HCT116 (cell line): Measurements from ENCODE around the gene ADAM10. TPM values are rescaled to one million over a fixed set of nuclear protein-coding genes. Genes with fewer than 3 reads are reported as not detected.

Experiments used
- ATAC-seq: fragments of 200-7000 bp; cut with Tn5 transposase; 2 replicates; pipeline ENCODE4 v1.9.1; 2020; ENCODE audit warnings: mild to moderate bottlenecking, moderate library complexity
- BruUV-seq: library from RNA; stranded (reverse); fragments of 400-500 nt; replicated peaks from 2 replicates; lab custom pipeline; 2021; lab: Mats Ljungman, UMichigan
- CTCF ChIA-PET: fragments of 300-600 bp; sonication (Branson Sonifier 250); formaldehyde crosslinking; loops from one replicate; lab custom pipeline; 2021; ENCODE audit warnings: antibody characterized with exemption; lab: Charles Lee
- POLR2A ChIA-PET: fragments of 300-600, 350-600 bp; sonication (Branson Sonifier 250); formaldehyde crosslinking; loops from one replicate; lab custom pipeline; 2021; ENCODE audit warnings: antibody characterized with exemption; lab: Charles Lee
- RAD21 ChIA-PET, 2 experiments: fragments of 300-600 bp; sonication (Branson Sonifier 250); formaldehyde crosslinking; loops; one replicate each; lab custom pipeline; 2023; ENCODE audit warnings: low total read pairs in 2 of 2; ENCODE audit not compliant: uncharacterized antibody in 2 of 2, unreplicated experiment in 2 of 2, low non-redundant PET in 1 of 2; lab: Charles Lee
- DNase-seq: peaks from one replicate; pipeline ENCODE4 v3.0.0-alpha.2; 2010; ENCODE audit warnings: low read depth, low spot score
- H2AFZ ChIP-seq: fragments of 200-600 bp; shearing (Covaris generic), sonication (generic); 2 replicates; pipeline ENCODE4 v1.6.1; 2017; ENCODE audit warnings: low read depth, mixed run types, mixed read lengths, antibody characterized with exemption, low read length; ENCODE audit not compliant: poor library complexity, severe bottlenecking
- H3K27ac ChIP-seq: 2 replicates; pipeline ENCODE4 v1.5.1; 2012; ENCODE audit warnings: low read depth, low read length
- H3K27me3 ChIP-seq: fragments of 200-600 bp; sonication (generic); 2 replicates; pipeline ENCODE4 v1.6.1; 2016; ENCODE audit warnings: mixed run types, low read length, mixed read lengths; ENCODE audit not compliant: insufficient read depth
- H3K36me3 ChIP-seq, 2 experiments: fragments of 200-500 bp in 1 of 2; fragments of 200-600 bp in 1 of 2; sonication (Bioruptor generic) in 1 of 2; sonication (generic) in 1 of 2; 2 replicates each; pipeline versions ENCODE4 v1.5.1 to v1.6.1; 2014 to 2016; ENCODE audit warnings: low read length in 2 of 2, inconsistent platforms in 1 of 2, mixed read lengths in 1 of 2, mixed run types in 1 of 2; ENCODE audit not compliant: insufficient read depth in 2 of 2, control insufficient read depth in 1 of 2
- H3K4me1 ChIP-seq, 2 experiments: fragments of 200-600 bp in 1 of 2; sonication (generic) in 1 of 2; 2 replicates each; pipeline versions ENCODE4 v1.5.1 to v1.6.1; 2012 to 2017; ENCODE audit warnings: low read length in 2 of 2, inconsistent platforms in 1 of 2, mild to moderate bottlenecking in 1 of 2, mixed read lengths in 1 of 2, mixed run types in 1 of 2, moderate library complexity in 1 of 2; ENCODE audit not compliant: insufficient read depth in 2 of 2, control insufficient read depth in 1 of 2
- H3K4me2 ChIP-seq: fragments of 200-600 bp; sonication (generic); 2 replicates; pipeline ENCODE4 v1.6.1; 2017; ENCODE audit warnings: mixed run types, low read length, mixed read lengths
- H3K4me3 ChIP-seq, 2 experiments: fragments of 200-600 bp in 1 of 2; sonication (generic) in 1 of 2; replicated peaks in 1 of 2; 2 replicates each; pipeline ENCODE4 v1.5.1; 2011 to 2016; ENCODE audit warnings: low read length in 2 of 2, control low read depth in 1 of 2, low read depth in 1 of 2, mild to moderate bottlenecking in 1 of 2, mixed read lengths in 1 of 2, mixed run types in 1 of 2
- H3K79me2 ChIP-seq: fragments of 200-600 bp; sonication (generic); 2 replicates; pipeline ENCODE4 v1.6.1; 2017; ENCODE audit warnings: mild to moderate bottlenecking, mixed run types, low read length, moderate library complexity, mixed read lengths; ENCODE audit not compliant: insufficient read depth
- H3K9ac ChIP-seq: fragments of 200-600 bp; sonication (generic); 2 replicates; pipeline ENCODE4 v1.6.1; 2016; ENCODE audit warnings: low read length, mixed read lengths
- H3K9me2 ChIP-seq: fragments of 200-600 bp; sonication (generic), shearing (Covaris generic); 2 replicates; pipeline ENCODE4 v1.6.1; 2017; ENCODE audit warnings: mixed run types, mild to moderate bottlenecking, moderate library complexity; ENCODE audit not compliant: insufficient read depth
- H3K9me3 ChIP-seq, 2 experiments: fragments of 200-500 bp in 1 of 2; fragments of 200-600 bp in 1 of 2; sonication (Bioruptor generic) in 1 of 2; sonication (generic) in 1 of 2; 2 replicates each; pipeline ENCODE4 v1.6.1; 2014 to 2017; ENCODE audit warnings: low read length in 2 of 2, mixed read lengths in 2 of 2, inconsistent platforms in 1 of 2, low read depth in 1 of 2, mild to moderate bottlenecking in 1 of 2, mixed run types in 1 of 2, moderate library complexity in 1 of 2; ENCODE audit not compliant: control insufficient read depth in 1 of 2, insufficient read depth in 1 of 2
- H4K20me1 ChIP-seq: fragments of 200-600 bp; sonication (generic), shearing (Covaris generic); 2 replicates; pipeline ENCODE4 v1.6.1; 2017; ENCODE audit warnings: mixed run types, mild to moderate bottlenecking, moderate library complexity; ENCODE audit not compliant: insufficient read depth
- CBX3 ChIP-seq: IDR thresholded peaks from 2 replicates; pipeline ENCODE4 v1.6.1; 2012; ENCODE audit warnings: low read depth
- EGR1 ChIP-seq: IDR thresholded peaks from 2 replicates; pipeline ENCODE4 v1.6.1; 2012; ENCODE audit warnings: low read depth
- EZH2 ChIP-seq: fragments of 200-600 bp; sonication (generic); IDR thresholded peaks from 2 replicates; pipeline ENCODE4 v1.6.1; 2017; ENCODE audit warnings: antibody characterized with exemption, mixed run types
- EZH2phosphoT487 ChIP-seq: fragments of 200-600 bp; IDR thresholded peaks from 2 replicates; pipeline ENCODE4 v1.6.1; 2018; ENCODE audit warnings: antibody characterized with exemption, borderline replicate concordance
- FOSL1 ChIP-seq: IDR thresholded peaks from 2 replicates; pipeline ENCODE4 v1.6.1; 2012; ENCODE audit warnings: low read depth
- JUND ChIP-seq: IDR thresholded peaks from 2 replicates; pipeline ENCODE4 v1.6.1; 2012
- POLR2A ChIP-seq: IDR thresholded peaks from 2 replicates; pipeline ENCODE4 v1.7.0; 2011; ENCODE audit warnings: borderline replicate concordance; ENCODE audit not compliant: insufficient read depth, insufficient read length; ENCODE audit errors: extremely low read depth
- POLR2AphosphoS5 ChIP-seq: IDR thresholded peaks from 2 replicates; pipeline ENCODE4 v1.6.1; 2011; ENCODE audit warnings: mild to moderate bottlenecking, low read depth, low read length, moderate library complexity
- RAD21 ChIP-seq: IDR thresholded peaks from 2 replicates; pipeline ENCODE4 v1.6.1; 2012; ENCODE audit warnings: low read depth, mild to moderate bottlenecking
- SIN3A ChIP-seq: IDR thresholded peaks from 2 replicates; pipeline ENCODE4 v1.6.1; 2012; ENCODE audit warnings: low read depth
- SP1 ChIP-seq: IDR thresholded peaks from 2 replicates; pipeline ENCODE4 v1.6.1; 2012; ENCODE audit warnings: low read depth
- YY1 ChIP-seq: IDR thresholded peaks from 2 replicates; pipeline ENCODE4 v1.6.1; 2011; ENCODE audit warnings: low read length, low read depth, moderate library complexity, mild to moderate bottlenecking; ENCODE audit not compliant: insufficient replicate concordance; ENCODE audit errors: extremely low read depth
- ZFX ChIP-seq: fragments of 450-650 bp; IDR thresholded peaks from 2 replicates; pipeline ENCODE4 v1.6.1; 2017
- ZNF274 ChIP-seq: fragments of 200-500 bp; sonication (Bioruptor generic); IDR thresholded peaks from 2 replicates; pipeline ENCODE4 v1.6.1; 2014; ENCODE audit warnings: mild to moderate bottlenecking, low read depth, low read length, inconsistent platforms
- intact Hi-C: fragments of 100-400 bp; cut with micrococcal nuclease; formaldehyde crosslinking; loops from 2 replicates; pipeline ENCODE4 v1.10.0; 2022
- total RNA-seq: library from RNA; stranded (reverse); gene quantifications from one replicate; pipeline ENCODE4 v1.2.1, GENCODE V29; 2021; ENCODE audit not compliant: unreplicated experiment
- TF ChIP-seq, protein P1 (sequence below): IDR thresholded peaks from 2 replicates; pipeline ENCODE4 v1.6.1; 2012; ENCODE audit warnings: low read depth
- TF ChIP-seq, protein P2 (sequence below), 3 experiments: fragments of 200-600 bp in 1 of 3; sonication (generic) in 1 of 3; IDR thresholded peaks in 2 of 3; conservative IDR thresholded peaks in 1 of 3; 2 replicates each; pipeline ENCODE4 v1.5.1; 2012 to 2017; ENCODE audit warnings: low read depth in 2 of 3, low read length in 2 of 3, antibody characterized with exemption in 1 of 3, borderline replicate concordance in 1 of 3, control low read depth in 1 of 3, mild to moderate bottlenecking in 1 of 3, mixed read lengths in 1 of 3, mixed run types in 1 of 3, moderate library complexity in 1 of 3; ENCODE audit not compliant: insufficient read depth in 1 of 3
- TF ChIP-seq, protein P3 (sequence below): IDR thresholded peaks from 2 replicates; pipeline ENCODE4 v1.6.1; 2011; ENCODE audit warnings: mild to moderate bottlenecking, low read length, moderate library complexity; ENCODE audit not compliant: insufficient replicate concordance; ENCODE audit errors: extremely low read depth
- TF ChIP-seq, protein P4 (sequence below): IDR thresholded peaks from 2 replicates; pipeline ENCODE4 v1.6.1; 2012

ADAM10 gene
- total RNA-seq, 1 experiment from 2014 or later = 158 TPM

DNA sequence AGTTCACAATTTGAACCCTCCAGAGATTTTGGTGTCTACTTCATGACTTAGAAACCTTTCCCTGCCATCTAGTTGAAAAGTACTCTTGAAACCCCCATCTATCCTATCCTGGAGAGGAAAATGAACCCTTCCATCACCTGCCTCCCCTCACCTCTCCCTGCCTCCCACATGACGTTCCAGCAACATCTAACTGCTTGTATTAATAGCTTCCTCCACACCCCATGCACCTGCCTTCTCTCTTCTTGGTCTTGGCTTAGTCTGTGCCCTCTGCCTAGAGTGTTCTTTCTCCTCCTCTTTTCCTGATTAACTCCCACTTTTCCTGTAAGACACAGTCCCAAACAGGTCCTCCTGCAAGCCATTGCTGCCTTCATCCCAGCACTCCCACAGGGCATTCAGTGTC, 210.0 kb downstream of the ADAM10 start:
- no TSS peak for BruUV-seq
- no peak for DNase-seq
- POLR2A ChIA-PET = no interaction called here
- no peaks in the 10 kb centered on the region for H4K20me1 ChIP-seq
- H3K4me1 ChIP-seq = no peaks in the 10 kb centered on the region
- no peaks in the 10 kb centered on the region for H3K36me3 ChIP-seq
- RAD21 ChIA-PET = no interaction called here
- no peak for ATAC-seq
- no peak overlapping the region for H3K4me2 ChIP-seq
- no peak overlapping the region for H3K27ac ChIP-seq
- no peak overlapping the region for H2AFZ ChIP-seq
- no peaks in the 10 kb centered on the region for H3K9me3 ChIP-seq
- no peak for TF ChIP-seq EGR1
- no peak for TF ChIP-seq ZFX
- no peak for TF ChIP-seq SIN3A
- no peak for TF ChIP-seq RAD21
- no peak for TF ChIP-seq JUND
- TF ChIP-seq, protein P1, sequence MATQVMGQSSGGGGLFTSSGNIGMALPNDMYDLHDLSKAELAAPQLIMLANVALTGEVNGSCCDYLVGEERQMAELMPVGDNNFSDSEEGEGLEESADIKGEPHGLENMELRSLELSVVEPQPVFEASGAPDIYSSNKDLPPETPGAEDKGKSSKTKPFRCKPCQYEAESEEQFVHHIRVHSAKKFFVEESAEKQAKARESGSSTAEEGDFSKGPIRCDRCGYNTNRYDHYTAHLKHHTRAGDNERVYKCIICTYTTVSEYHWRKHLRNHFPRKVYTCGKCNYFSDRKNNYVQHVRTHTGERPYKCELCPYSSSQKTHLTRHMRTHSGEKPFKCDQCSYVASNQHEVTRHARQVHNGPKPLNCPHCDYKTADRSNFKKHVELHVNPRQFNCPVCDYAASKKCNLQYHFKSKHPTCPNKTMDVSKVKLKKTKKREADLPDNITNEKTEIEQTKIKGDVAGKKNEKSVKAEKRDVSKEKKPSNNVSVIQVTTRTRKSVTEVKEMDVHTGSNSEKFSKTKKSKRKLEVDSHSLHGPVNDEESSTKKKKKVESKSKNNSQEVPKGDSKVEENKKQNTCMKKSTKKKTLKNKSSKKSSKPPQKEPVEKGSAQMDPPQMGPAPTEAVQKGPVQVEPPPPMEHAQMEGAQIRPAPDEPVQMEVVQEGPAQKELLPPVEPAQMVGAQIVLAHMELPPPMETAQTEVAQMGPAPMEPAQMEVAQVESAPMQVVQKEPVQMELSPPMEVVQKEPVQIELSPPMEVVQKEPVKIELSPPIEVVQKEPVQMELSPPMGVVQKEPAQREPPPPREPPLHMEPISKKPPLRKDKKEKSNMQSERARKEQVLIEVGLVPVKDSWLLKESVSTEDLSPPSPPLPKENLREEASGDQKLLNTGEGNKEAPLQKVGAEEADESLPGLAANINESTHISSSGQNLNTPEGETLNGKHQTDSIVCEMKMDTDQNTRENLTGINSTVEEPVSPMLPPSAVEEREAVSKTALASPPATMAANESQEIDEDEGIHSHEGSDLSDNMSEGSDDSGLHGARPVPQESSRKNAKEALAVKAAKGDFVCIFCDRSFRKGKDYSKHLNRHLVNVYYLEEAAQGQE = no peak
- no peak for TF ChIP-seq CBX3
- no peak for TF ChIP-seq SP1
- no peak for TF ChIP-seq ZNF274
- no peak for TF ChIP-seq FOSL1
- TF ChIP-seq, protein P2, sequence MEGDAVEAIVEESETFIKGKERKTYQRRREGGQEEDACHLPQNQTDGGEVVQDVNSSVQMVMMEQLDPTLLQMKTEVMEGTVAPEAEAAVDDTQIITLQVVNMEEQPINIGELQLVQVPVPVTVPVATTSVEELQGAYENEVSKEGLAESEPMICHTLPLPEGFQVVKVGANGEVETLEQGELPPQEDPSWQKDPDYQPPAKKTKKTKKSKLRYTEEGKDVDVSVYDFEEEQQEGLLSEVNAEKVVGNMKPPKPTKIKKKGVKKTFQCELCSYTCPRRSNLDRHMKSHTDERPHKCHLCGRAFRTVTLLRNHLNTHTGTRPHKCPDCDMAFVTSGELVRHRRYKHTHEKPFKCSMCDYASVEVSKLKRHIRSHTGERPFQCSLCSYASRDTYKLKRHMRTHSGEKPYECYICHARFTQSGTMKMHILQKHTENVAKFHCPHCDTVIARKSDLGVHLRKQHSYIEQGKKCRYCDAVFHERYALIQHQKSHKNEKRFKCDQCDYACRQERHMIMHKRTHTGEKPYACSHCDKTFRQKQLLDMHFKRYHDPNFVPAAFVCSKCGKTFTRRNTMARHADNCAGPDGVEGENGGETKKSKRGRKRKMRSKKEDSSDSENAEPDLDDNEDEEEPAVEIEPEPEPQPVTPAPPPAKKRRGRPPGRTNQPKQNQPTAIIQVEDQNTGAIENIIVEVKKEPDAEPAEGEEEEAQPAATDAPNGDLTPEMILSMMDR (IDR thresholded peaks at IDR 0.05 in 2 of 3, conservative IDR thresholded peaks at IDR 0.05 in 1 of 3; ENCODE audit: borderline replicate concordance in 1 of 3, insufficient read depth in 1 of 3, low read depth in 2 of 3, low read length in 2 of 3) = no peak
- TF ChIP-seq YY1 = no peak
- TF ChIP-seq POLR2A = no peak
- no peak for TF ChIP-seq EZH2phosphoT487
- TF ChIP-seq, protein P3, sequence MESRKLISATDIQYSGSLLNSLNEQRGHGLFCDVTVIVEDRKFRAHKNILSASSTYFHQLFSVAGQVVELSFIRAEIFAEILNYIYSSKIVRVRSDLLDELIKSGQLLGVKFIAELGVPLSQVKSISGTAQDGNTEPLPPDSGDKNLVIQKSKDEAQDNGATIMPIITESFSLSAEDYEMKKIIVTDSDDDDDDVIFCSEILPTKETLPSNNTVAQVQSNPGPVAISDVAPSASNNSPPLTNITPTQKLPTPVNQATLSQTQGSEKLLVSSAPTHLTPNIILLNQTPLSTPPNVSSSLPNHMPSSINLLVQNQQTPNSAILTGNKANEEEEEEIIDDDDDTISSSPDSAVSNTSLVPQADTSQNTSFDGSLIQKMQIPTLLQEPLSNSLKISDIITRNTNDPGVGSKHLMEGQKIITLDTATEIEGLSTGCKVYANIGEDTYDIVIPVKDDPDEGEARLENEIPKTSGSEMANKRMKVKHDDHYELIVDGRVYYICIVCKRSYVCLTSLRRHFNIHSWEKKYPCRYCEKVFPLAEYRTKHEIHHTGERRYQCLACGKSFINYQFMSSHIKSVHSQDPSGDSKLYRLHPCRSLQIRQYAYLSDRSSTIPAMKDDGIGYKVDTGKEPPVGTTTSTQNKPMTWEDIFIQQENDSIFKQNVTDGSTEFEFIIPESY = no peak
- no peak for TF ChIP-seq POLR2AphosphoS5
- no peak for TF ChIP-seq EZH2
- TF ChIP-seq, protein P4, sequence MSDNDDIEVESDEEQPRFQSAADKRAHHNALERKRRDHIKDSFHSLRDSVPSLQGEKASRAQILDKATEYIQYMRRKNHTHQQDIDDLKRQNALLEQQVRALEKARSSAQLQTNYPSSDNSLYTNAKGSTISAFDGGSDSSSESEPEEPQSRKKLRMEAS = no peak
- no peaks in the 10 kb centered on the region for H3K27me3 ChIP-seq
- CTCF ChIA-PET = no interaction called here
- intact Hi-C loops = no loop called here
- no peak overlapping the region for H3K4me3 ChIP-seq
- H3K9ac ChIP-seq = no peak overlapping the region
- no peaks in the 10 kb centered on the region for H3K9me2 ChIP-seq
- no peaks in the 10 kb centered on the region for H3K79me2 ChIP-seq
